Smooth muscle cell of trachea (primary cell): ENCODE data around the gene CMAS. TPM values are rescaled to one million over a fixed set of nuclear protein-coding genes. Genes with fewer than 3 reads are reported as not detected.

Experiments used
- total RNA-seq: library from RNA; depleted of rRNA; stranded (reverse); fragments of >200 nt; gene quantifications from 2 replicates; pipeline ENCODE4 v1.2.1, GENCODE V29; 2014

The CMAS gene
- 24.0 and 29.7 TPM in 2 replicates for total RNA-seq

DNA sequence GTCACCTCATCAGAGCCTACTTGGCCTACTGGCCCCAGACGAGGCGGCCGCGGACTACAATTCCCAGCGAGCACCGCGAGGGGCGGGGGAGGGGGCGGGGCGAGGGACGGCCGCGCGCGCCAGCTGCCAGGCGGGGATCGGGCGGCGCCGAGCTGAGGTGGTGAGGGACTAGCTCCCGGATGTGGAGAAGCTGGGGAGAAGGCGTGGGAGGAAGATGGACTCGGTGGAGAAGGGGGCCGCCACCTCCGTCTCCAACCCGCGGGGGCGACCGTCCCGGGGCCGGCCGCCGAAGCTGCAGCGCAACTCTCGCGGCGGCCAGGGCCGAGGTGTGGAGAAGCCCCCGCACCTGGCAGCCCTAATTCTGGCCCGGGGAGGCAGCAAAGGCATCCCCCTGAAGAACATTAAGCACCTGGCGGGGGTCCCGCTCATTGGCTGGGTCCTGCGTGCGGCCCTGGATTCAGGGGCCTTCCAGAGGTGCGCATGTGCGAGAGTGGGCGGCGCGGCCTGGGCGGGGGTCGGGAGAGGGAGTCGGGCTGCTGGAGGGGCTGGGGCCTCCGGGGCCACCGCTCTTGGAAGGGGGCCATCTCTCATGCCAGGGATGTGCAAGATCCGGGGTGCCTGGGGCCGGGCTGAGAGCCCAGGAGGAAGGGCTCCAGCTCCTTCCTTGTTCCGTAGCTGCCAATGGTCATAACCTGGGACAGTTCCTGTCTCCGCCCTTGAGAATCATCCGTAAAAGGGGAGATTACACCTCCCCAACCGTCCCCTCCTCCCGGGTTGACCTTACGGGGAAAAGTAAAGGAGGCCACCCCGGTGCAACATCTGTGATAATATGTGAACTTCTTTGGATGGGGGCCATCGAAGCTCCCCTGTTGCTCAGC lies at the start of gene CMAS:
Gene CMAS (plus strand): TSS at position 129 of the 878 bp plus-strand sequence. CDS start 86 bp downstream, at position 215.

Other genes with a start within 250 kb of the CMAS start
- gene ABCC9, start 104.8 kb upstream of the CMAS start, total RNA-seq = 8.7 and 12.6 TPM in 2 replicates